Endothelial cell of hepatic sinusoid (primary cell): ENCODE results near the gene WDR4.
"Not testable (repeated sequence)": the region's sequence is repeated elsewhere in the genome, so short reads cannot be mapped to it uniquely, and the experiment has no call there.

ENCODE experiments used
- in situ Hi-C: cut with HindIII; loops from 2 replicates; pipeline ENCODE4 v1.10.0; 2017; ENCODE audit warnings: low sequenced_read_pairs

Gene WDR4

DNA sequence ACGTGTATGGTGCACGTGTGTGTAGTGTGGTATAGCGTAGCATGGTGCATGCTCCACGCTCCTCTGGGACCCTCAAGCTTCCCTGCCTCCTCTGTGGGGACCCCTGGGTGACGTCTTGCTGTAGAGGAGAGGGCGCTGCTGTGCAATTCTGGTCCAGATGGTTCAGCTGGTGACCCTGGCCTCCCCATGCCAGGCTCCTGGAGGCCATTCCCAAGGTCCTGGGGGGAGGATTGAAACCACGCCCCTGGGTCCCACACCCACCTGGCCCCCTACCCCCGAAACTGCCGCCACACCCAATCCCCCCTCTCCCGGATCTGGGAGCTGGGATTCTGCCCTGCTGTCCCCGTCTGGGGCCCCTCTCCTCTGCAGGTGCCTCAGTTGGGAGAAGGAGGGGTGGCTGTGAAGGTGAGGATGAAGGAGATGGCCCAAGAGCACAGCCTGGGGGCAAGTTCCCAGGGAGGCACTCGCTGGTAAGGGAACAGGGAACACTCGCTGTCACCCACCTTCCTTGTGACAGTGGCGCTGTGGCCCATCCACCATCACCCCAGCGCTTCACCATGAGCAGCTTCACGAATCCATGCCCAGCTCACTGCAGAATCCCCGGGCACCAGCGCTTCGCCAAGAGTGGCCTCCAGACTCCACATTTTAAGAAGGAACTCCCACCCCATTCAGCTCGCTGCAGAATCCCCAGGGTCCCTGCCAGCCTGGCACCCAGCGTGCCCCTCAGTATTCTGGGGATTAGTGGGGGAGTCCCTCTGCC is 38.0 kb downstream of the WDR4 start:
- in situ Hi-C loops = loop anchor here (10.0 kb wide), 1 partner anchor 247 kb away; no protein-coding TSS in a partner anchor

GRCh38 chr21:42840411-42841155 is 38.8 kb downstream of the WDR4 start:
- in situ Hi-C loops = loop anchor here (10.0 kb wide), 1 partner anchor 246 kb away; no protein-coding TSS in a partner anchor

GRCh38 chr21:42839271-42840231 is 39.8 kb downstream of the WDR4 start:
- in situ Hi-C loops = loop anchor here (10.0 kb wide), 1 partner anchor 245 kb away; no protein-coding TSS in a partner anchor

GRCh38 chr21:42838212-42838690 is 41.1 kb downstream of the WDR4 start:
- in situ Hi-C loops = not testable (repeated sequence)

DNA sequence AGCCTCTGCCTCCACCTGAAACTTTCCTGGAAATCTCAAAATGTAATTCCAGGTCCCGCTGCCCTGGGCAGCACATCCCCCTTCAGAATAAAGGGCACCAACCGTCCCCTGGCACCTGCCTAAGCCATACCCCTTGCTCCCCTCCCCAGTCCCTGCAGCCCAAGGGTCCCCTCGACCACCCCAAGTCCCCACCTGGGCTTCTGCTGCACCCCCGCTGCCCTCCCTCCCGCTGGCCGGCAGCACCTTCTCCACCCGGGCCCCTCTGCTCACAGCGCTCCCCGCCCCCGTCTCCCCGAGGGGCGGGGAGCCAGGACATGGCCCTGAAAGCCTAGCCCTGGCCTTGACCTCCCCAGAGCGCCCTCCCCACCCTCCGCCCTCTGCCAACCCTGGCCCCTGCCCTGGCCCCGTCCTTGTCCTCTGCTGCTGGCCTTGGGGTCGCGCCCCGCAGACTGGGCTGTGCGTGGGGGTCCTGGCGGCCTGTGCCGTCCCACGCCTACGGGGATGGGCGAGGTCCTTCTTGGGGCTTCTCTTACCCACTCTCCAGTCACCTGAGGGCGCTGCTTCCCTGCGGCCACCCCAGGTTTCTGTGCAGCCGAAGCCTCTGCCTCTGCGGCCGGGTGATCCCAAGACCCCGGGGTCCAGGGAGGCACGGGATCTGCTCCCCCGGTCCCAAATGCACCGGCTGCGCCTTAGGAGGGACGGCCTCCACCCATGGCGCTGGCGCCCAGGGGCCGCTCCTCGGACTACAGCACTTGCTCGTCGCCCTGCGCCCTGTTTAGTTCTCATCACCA is 41.7 kb downstream of the WDR4 start:
- in situ Hi-C loops = no loop called here

DNA sequence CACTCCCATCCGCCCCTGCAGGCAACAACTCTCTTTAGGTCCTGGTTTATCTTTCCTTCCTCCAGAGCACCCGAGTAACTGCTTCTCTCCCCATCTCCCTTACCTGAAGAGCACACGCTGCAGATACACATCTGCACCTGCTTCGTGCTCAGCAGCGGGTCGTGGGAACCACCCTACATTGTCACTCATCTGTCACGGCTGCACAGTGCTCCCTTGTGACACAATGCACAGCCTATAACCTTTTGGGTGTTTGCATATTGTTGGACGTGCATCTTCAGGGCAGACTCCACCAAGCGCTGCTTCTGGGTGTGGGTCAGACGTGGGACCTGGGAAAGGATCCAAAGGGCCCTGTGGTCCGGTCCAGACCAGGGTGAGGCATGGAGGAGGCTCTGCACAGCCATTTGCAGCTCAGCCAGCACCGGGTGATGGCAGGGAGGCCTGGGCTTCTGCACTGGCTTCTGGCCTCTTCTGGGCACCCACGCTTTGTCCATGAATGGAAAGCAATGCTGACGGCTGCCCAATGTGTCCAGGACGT is 42.5 kb downstream of the WDR4 start:
- in situ Hi-C loops = no loop called here

DNA sequence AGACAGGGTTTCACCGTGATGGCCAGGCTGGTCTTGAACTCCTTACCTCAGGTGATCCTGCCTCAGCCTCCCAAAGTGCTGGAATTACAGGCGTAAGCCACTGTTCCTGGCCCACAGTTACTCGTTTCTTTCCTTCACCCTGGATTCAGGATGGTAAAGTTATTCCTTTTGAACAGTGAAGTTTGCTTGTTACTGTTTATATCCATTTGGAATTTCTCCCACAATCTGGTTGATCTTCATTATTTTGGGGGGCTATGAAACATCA is 43.0 kb downstream of the WDR4 start:
- in situ Hi-C loops = no loop called here

GRCh38 chr21:42835611-42836401 is 43.5 kb downstream of the WDR4 start:
- in situ Hi-C loops = no loop called here

GRCh38 chr21:42835211-42835610 is 44.1 kb downstream of the WDR4 start:
- in situ Hi-C loops = no loop called here

DNA sequence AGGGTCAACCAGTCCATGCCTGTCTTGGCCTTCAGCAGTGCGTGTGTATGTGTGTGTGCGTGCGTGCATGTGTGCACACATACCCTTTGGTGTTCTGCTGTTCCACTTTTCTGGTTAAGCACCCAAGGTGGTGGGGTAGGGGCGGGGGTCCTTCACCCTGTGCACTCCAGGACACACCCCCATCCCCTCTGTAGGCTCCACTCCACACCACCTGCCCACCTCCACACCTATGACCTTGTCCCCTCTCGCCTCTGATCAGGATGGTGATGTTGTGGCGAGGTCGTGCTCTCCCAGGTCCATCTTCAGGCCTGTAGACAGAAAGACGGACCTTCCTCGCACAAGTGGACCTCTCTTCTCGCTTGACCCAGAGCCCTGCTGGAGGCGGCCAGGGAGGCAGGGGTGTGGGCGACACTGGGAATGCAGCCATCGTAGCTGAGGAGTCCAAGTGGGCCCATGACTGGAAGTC is 44.6 kb downstream of the WDR4 start:
- in situ Hi-C loops = no loop called here

- in situ Hi-C loops = no loop called here
These were observed 45.2 kb downstream of the WDR4 start for GRCh38 chr21:42833859-42834725.

DNA sequence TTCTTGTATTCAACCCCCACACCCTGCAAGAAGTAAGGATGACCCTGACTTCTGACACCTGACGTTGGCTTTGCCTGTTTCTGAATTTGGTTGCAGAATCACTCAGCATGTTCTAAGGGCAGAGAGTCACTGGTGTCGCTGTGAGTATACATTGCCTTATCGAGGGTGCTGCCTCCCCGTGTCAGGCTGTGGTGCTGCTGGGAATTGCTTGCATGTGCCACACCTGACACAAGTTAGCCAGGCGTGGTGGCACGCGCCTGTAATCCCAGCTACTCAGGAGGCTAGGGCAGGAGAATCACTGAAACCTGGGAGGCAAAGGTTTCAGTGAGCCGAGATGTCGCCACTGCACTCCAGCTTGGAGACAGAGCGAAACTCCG is 45.9 kb downstream of the WDR4 start:
- in situ Hi-C loops = no loop called here

- in situ Hi-C loops = not testable (repeated sequence)
These were observed 47.1 kb downstream of the WDR4 start for GRCh38 chr21:42832321-42832630.

GRCh38 chr21:42830456-42831455 is 48.6 kb downstream of the WDR4 start:
- in situ Hi-C loops = no loop called here

DNA sequence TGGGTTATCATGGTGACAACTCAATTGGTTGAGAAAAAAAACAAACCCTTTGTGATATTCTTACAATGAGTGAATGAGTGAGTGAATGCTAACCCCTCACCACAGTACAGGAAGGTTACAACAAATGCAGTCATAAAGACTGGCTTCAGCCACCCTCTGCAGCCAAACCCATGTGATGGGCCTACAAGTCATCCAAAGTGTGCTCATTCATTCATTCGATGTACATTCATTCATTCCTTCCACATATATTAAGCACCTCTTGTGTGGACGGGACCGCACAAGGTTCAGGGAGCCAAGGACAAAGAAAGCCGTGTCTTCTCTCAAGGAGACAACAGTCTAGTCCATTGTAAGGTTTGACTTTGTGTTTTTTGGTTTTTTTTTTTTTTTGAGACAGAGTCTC is 49.4 kb downstream of the WDR4 start:
- in situ Hi-C loops = no loop called here

GRCh38 chr21:42829417-42829816 is 49.9 kb downstream of the WDR4 start:
- in situ Hi-C loops = no loop called here

GRCh38 chr21:42827588-42827987 is 51.8 kb downstream of the WDR4 start:
- in situ Hi-C loops = no loop called here
